HEK293 (cell line): ENCODE data around the gene MYOZ3.

Experiments
- ATF2 ChIP-seq: fragments of 450-650 bp; formaldehyde crosslinking; IDR thresholded peaks from 2 replicates; pipeline ENCODE4 v1.5.1; 2016; ENCODE audit warnings: missing biosample characterization, missing genetic modification characterization, low read depth
- CTCF ChIP-seq: fragments of 450-650 bp; formaldehyde crosslinking; IDR thresholded peaks from 2 replicates; pipeline ENCODE4 v1.5.1; 2016; ENCODE audit warnings: missing biosample characterization, missing genetic modification characterization
- TCF7L2 ChIP-seq: IDR thresholded peaks from 2 replicates; pipeline ENCODE4 v1.6.1; 2011; ENCODE audit warnings: low read depth, mild to moderate bottlenecking, inconsistent platforms, low read length, moderate library complexity, borderline replicate concordance
- YY1 ChIP-seq: fragments of 450-650 bp; formaldehyde crosslinking; IDR thresholded peaks from 2 replicates; pipeline ENCODE4 v1.5.1; 2018; ENCODE audit warnings: missing biosample characterization, missing genetic modification characterization
- ZEB2 ChIP-seq: fragments of 450-650 bp; formaldehyde crosslinking; IDR thresholded peaks from 2 replicates; pipeline ENCODE4 v1.5.1; 2016; ENCODE audit warnings: missing biosample characterization, missing genetic modification characterization
- ZNF18 ChIP-seq: fragments of 450-650 bp; formaldehyde crosslinking; IDR thresholded peaks from 2 replicates; pipeline ENCODE4 v1.5.1; 2016; ENCODE audit warnings: missing biosample characterization, missing genetic modification characterization
- ZNF184 ChIP-seq: fragments of 450-650 bp; IDR thresholded peaks from 2 replicates; pipeline ENCODE4 v1.5.1; 2018; ENCODE audit warnings: missing biosample characterization, mild to moderate bottlenecking, missing genetic modification characterization
- ZNF19 ChIP-seq: fragments of 450-650 bp; formaldehyde crosslinking; IDR thresholded peaks from 2 replicates; pipeline ENCODE4; 2016; ENCODE audit warnings: missing biosample characterization, missing genetic modification characterization, low read depth
- ZNF202 ChIP-seq: fragments of 450-650 bp; formaldehyde crosslinking; IDR thresholded peaks from 2 replicates; pipeline ENCODE4 v1.5.1; 2016; ENCODE audit warnings: missing biosample characterization, missing genetic modification characterization, borderline replicate concordance
- ZNF785 ChIP-seq: fragments of 450-650 bp; formaldehyde crosslinking; IDR thresholded peaks from 2 replicates; pipeline ENCODE4 v1.5.1; 2016; ENCODE audit warnings: missing biosample characterization, missing genetic modification characterization
- ZNF791 ChIP-seq: fragments of 450-650 bp; formaldehyde crosslinking; IDR thresholded peaks from 2 replicates; pipeline ENCODE4 v1.5.1; 2016; ENCODE audit warnings: missing biosample characterization, missing genetic modification characterization

GRCh38 chr5:150623152-150623877 lies 37.7 kb upstream of the MYOZ3 start:
- TF ChIP-seq ZNF791 (no peak), CTCF (tag by site-specific recombination) (no peak), YY1 (tag by site-specific recombination) (no peak), ZNF18 (tag by site-specific recombination) (no peak), TCF7L2 (no peak), ATF2 (tag by site-specific recombination) (no peak), ZNF202 (tag by site-specific recombination) (no peak), ZNF184 (tag by site-specific recombination) (no peak), ZEB2 (tag by site-specific recombination) (no peak), ZNF19 (tag by site-specific recombination) (no peak), ZNF785 (tag by site-specific recombination) (no peak)
